Stimulated activated CD8-positive, alpha-beta memory T cell treated with anti-CD3 and anti-CD28 coated beads, Interleukin-15, amount 100 ng/mL, for 1 hour (primary cell): ENCODE results near the gene GPC2.
A peak's percentile ranks its signal among the peaks of the same experiment; 100 is the strongest.
"Not testable (repeated sequence)": the region's sequence is repeated elsewhere in the genome, so short reads cannot be mapped to it uniquely, and the experiment has no call there.

Experiments used
- DNase-seq: peaks from one replicate; pipeline ENCODE4 v3.0.0-alpha.2; 2020; ENCODE audit warnings: low read depth

The GPC2 gene

DNA sequence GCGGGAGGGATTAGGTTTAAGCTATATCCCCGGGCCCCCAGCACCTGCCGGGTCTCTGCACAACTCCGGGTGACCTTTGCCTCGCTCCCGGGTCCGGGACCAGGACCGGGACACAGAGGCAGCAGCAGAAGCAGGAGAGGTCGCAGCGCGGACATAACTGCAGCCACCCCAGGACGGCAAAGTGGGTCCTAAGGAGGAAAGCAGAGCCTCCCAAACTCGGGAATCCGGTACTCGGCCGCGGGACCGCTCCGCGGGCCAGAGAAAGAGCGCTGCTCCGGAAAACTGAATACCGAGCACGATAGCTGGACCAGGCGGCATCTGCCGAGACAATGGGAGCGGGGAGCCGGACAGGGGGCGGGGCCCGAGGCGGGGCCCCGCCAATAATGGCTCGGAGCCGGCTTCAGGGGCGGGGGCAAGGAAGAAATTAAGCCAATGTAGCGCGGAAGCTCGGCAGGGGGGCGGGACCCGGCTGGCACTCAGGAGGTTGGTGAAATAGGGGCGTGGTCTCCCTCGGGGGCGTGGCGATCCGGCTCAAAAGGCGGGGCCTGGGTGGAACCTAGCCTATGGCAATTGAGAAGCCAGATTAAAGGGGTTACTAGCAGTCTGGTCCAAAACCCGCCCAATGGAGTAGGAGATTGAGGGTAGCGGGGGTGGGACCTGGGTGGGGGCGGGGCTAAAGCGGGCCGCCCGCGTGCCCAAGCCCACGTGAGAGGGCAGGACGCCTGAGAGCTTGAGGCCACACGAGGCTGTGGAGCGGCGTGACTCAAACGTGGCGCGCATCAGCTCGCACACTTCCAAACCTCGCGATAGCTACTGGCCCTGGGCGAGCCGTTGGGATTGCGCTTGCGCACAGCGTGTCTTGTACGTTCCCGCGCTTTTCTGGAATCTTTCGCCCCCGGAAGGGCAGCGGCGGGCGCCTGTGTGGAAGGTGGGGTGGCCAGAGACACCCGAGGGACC is at the start of gene GPC2, which contains the start of gene STAG3:
Gene GPC2, minus strand, starts transcription at position 337 of the 957 bp plus-strand sequence. Its CDS starts 182 bp downstream, at position 155.
Gene STAG3, plus strand, starts transcription at position 874 of the 957 bp plus-strand sequence. CDS start 2,639 bp downstream, outside the sequence.
- DNase-seq = peak; percentile 93

GRCh38 chr7:100224891-100225290 is 47.7 kb upstream of the GPC2 start:
- not testable (repeated sequence) for DNase-seq

GRCh38 chr7:100223376-100223927 is 46.3 kb upstream of the GPC2 start:
- not testable (repeated sequence) for DNase-seq

GRCh38 chr7:100222445-100223132 is 45.4 kb upstream of the GPC2 start:
- no peak for DNase-seq

DNA sequence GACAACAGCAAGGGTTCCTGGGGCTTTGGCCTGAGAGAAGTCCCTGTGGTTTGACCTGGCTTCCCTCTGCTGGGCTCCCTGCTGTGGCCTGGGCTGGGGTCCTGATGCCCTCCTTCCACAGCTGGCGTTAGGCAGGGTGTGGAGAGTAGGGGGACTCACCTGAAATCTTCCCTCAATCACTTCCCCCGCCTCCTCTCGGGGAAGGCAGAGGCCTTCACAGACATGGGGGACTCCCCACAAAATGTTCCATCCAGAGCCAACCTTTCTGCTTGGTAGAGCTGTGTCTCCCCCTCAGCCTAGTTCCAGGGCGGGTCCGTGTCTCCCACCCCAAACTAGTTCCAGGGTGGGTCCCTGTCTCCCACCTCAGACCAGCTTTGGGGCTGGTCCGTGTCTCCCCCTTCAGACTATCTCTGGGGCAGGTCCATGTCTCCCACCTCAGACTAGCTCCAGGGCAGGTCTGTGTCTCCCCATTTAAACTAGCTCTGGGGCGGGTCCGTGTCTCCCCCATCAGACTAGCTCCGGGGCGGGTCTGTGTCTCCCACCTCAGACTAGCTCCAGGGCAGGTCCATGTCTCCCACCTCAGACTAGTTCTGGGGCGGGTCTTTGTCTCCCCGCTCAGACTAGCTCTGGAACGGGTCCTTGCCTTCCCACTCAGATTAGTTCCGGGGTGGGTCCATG is 44.7 kb upstream of the GPC2 start:
- no peak for DNase-seq

DNA sequence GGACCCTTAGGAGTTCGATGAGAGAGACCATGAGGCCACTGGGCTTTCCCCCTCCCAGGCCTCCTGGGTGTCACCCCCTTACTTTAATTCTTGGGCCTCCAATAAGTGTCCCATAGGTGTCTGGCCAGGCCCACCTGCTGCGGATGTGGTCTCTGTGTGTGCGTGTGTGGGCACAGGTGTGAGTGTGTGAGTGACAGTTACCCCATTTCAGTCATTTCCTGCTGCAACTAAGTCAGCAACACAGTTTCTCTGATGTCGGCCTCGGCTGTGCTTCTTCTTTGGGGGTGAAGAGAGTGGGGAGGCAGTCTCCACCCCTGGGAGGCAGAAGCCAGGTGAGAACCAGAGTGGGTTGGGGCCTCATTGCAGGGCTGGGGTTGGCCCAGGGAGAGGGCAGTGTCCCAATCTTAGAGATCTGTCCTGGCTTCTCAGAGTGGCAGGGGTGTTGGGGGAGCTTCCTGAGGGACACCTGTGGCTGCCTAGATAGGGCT is 44.1 kb upstream of the GPC2 start:
- DNase-seq = peak; percentile 59

GRCh38 chr7:100220586-100221230 is 43.5 kb upstream of the GPC2 start:
- DNase-seq = no peak

DNA sequence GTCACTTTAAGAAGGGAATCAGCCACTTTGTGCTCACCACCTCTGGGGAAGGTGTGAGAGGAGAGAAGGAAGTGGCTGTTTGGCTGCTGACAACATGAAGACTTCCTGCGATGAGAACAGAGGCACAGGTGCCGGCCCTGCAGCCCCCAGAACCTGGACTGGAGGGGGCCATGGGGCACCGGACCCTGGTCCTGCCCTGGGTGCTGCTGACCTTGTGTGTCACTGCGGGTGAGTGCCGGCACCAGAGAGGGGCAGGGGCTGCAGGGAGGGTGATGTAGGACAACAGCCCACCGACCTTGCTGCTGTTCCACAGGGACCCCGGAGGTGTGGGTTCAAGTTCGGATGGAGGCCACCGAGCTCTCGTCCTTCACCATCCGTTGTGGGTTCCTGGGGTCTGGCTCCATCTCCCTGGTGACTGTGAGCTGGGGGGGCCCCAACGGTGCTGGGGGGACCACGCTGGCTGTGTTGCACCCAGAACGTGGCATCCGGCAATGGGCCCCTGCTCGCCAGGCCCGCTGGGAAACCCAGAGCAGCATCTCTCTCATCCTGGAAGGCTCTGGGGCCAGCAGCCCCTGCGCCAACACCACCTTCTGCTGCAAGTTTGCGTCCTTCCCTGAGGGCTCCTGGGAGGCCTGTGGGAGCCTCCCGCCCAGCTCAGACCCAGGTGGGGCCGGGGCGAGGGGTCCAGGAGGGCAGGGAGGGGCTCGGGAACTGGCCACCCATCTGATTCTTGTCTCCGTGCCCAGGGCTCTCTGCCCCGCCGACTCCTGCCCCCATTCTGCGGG is 42.8 kb upstream of the GPC2 start, which contains the start of gene PVRIG:
Gene PVRIG, plus strand, starts transcription at position 149 of the 785 bp plus-strand sequence. Its CDS starts 22 bp downstream, at position 171.
- not testable (repeated sequence) for DNase-seq

- no peak for DNase-seq
Measured at GRCh38 chr7:100219271-100219737, 42.1 kb upstream of the GPC2 start.

DNA sequence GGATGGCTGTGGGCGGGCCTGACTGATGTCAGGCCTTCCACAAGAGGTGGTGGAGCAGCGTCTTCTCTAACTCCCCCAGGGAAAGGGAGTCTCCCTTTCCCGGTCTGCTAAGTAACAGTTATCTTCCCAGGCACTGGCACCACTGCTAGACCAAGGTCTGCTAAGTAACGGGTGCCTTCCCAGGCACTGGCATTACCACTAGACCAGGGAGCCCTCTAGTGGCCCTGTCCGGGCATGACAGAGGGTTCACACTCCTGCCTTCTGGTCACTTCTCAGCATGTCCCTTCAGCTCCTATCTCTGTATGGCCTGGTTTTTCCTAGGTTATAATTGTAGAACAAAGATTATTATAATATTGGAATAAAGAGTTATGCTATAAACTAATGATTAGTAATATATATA is 40.8 kb upstream of the GPC2 start:
- peak; percentile 74 for DNase-seq

DNA sequence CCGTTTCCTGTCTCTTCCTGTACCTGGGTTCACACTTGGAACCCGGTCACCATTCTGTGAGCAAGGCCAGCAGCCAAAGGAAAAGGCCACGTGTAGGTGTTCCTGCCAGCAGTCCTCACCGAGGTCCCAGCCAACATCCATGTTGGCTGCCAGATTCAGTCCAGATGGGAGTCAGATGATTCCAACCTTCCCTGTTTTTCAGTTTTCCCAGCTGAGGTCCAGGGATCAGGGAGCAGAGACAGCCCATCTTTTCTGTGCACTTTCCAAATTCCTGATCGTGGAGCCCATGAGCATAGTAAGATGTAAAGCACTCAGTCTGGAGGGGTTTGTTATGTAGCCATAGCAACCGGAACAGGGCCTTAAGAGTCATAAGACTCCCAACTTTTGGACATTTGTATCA is 38.7 kb upstream of the GPC2 start:
- no peak for DNase-seq

DNA sequence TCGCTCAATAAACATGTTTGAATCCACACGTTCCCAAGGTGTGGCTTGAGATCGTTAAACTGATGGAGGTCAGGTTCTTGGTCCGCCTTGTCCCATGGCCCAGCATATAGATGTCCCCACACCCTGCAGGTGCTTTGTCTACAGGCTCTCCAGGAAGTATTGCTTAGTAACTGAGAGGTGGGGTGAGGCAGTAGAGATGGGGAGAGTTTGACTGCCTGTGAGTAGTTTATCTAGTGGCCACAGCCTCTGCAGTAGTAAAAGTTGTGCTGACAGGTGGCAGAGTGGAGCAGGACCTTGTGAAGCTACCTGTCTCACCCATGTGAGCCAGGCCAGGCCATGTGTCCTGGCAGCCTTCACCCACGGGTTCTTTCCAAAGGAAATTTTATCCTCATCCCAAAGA is 37.2 kb upstream of the GPC2 start:
- not testable (repeated sequence) for DNase-seq

- no peak for DNase-seq
Measured at GRCh38 chr7:100213672-100214071, 36.5 kb upstream of the GPC2 start.

GRCh38 chr7:100212631-100213286 is 35.6 kb upstream of the GPC2 start:
- no peak for DNase-seq

DNA sequence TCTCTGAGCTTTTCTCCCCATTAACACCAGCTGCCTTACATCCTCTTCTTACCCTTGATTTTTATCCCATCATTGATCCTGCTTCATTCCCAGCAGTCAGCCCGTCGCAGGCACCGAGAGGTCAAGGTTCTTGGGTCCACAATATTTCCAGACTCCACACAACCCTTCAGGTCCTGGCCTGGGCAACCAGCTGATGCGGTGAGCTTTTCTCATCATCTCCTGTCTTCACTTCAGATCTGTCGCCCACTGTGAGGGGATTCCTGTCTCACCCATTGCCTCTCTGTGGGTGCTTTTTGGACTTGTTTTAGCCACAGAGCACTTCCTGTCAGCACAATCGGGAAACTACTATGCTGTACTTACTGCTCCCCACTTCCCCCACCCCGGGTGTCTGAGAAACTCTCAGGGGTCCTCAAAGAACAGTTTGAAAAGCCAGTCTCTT is 34.2 kb upstream of the GPC2 start:
- DNase-seq = no peak

DNA sequence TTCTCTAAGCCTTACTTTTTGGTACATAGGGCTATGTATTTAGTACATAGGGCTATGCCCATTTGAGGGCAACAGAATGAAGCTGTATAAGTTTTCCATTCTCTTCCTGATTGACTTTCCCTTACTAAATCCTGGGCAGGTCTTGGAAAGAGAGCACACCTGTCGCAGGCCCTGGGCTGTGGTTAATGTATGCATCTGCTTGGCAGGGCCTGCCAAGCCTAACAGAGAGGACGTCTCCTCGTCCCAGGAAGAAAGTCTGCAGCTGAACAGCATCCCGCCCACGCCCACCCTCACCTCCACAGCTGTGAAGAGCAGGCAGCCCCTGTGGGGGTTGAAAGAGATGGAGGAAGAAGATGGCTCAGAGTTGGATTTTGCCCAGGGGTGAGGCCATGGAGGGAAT is 33.6 kb upstream of the GPC2 start:
- no peak for DNase-seq

GRCh38 chr7:100209493-100209892 is 32.3 kb upstream of the GPC2 start:
- DNase-seq = no peak

GRCh38 chr7:100208911-100209408 is 31.8 kb upstream of the GPC2 start:
- no peak for DNase-seq

DNA sequence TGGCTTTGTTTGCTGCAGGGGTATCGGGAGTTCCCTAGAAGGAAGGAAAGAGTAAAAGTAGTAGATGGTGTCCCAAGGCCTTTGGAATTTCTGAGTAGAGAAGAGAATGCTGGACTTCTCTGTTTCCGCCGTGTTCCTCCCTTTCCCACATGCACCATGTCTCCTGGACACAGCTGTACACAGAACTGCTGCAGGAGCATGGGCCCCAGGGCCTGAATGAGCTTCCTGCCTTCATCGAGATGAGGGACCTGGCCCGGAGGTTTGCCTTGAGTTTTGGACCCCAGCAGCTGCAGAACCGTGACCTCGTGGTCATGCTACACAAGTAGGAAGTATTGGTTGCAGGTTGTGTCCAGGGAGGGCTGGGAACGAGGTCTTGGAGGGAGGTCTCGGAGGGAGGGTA is 27.3 kb upstream of the GPC2 start:
- DNase-seq = no peak
